Trophoblast cell (in vitro differentiated cells and primary cell): ENCODE measurements around the gene LRMDA.

ENCODE experiments used
- DNase-seq, 2 donors: peaks; one replicate each; pipeline ENCODE4 v3.0.0-alpha.2; 2016
- H2AFZ ChIP-seq: 2 replicates; pipeline ENCODE4 v1.6.1; 2013; ENCODE audit warnings: low read length, moderate library complexity, mild to moderate bottlenecking; ENCODE audit not compliant: insufficient read depth, poor library complexity
- H2AK5ac ChIP-seq: 2 replicates; pipeline ENCODE4 v1.6.1; 2013; ENCODE audit warnings: mild to moderate bottlenecking, low read length
- H2BK120ac ChIP-seq: 2 replicates; pipeline ENCODE4 v1.6.1; 2013; ENCODE audit warnings: low read length, mild to moderate bottlenecking, moderate library complexity; ENCODE audit not compliant: insufficient read depth, poor library complexity
- H2BK12ac ChIP-seq: 2 replicates; pipeline ENCODE4 v1.6.1; 2013; ENCODE audit warnings: mild to moderate bottlenecking, low read length, moderate library complexity
- H2BK5ac ChIP-seq: 2 replicates; pipeline ENCODE4 v1.6.1; 2013; ENCODE audit warnings: low read length, low read depth, moderate library complexity, mild to moderate bottlenecking; ENCODE audit not compliant: poor library complexity
- H3K14ac ChIP-seq: 2 replicates; pipeline ENCODE4 v1.6.1; 2013; ENCODE audit warnings: mild to moderate bottlenecking, low read length
- H3K18ac ChIP-seq: 2 replicates; pipeline ENCODE4 v1.6.1; 2013; ENCODE audit warnings: mild to moderate bottlenecking, low read length
- H3K23ac ChIP-seq: 2 replicates; pipeline ENCODE4 v1.6.1; 2013; ENCODE audit warnings: low read length
- H3K27ac ChIP-seq: 2 replicates; pipeline ENCODE4 v1.5.1; 2013; ENCODE audit warnings: low read depth, mild to moderate bottlenecking, inconsistent platforms, low read length, moderate library complexity
- H3K27me3 ChIP-seq: 2 replicates; pipeline ENCODE4 v1.6.1; 2013; ENCODE audit warnings: inconsistent platforms, mild to moderate bottlenecking, low read length, moderate library complexity; ENCODE audit not compliant: insufficient read depth
- H3K36me3 ChIP-seq, 2 experiments: 1 replicate in 1 of 2; 2 replicates in 1 of 2; pipeline ENCODE4 v1.6.1; 2013; ENCODE audit warnings: low read length in 2 of 2, mild to moderate bottlenecking in 2 of 2, moderate library complexity in 1 of 2; ENCODE audit not compliant: insufficient read depth in 2 of 2, control insufficient read depth in 1 of 2
- H3K4ac ChIP-seq: 2 replicates; pipeline ENCODE4 v1.6.1; 2013; ENCODE audit warnings: low read depth, mild to moderate bottlenecking, low read length, moderate library complexity
- H3K4me1 ChIP-seq, 2 experiments: 1 replicate in 1 of 2; 2 replicates in 1 of 2; pipeline ENCODE4 v1.6.1; 2013; ENCODE audit warnings: low read length in 2 of 2, mild to moderate bottlenecking in 2 of 2, moderate library complexity in 1 of 2; ENCODE audit not compliant: insufficient read depth in 2 of 2, control insufficient read depth in 1 of 2
- H3K4me2 ChIP-seq: 2 replicates; pipeline ENCODE4 v1.6.1; 2013; ENCODE audit warnings: inconsistent platforms, mild to moderate bottlenecking, low read length, moderate library complexity
- H3K4me3 ChIP-seq: 2 replicates; pipeline ENCODE4 v1.5.1; 2013; ENCODE audit warnings: mild to moderate bottlenecking, low read depth, low read length, inconsistent platforms
- H3K79me1 ChIP-seq: one replicate; pipeline ENCODE4 v1.6.1; 2013; ENCODE audit warnings: low read length
- H3K79me2 ChIP-seq: 2 replicates; pipeline ENCODE4 v1.6.1; 2013; ENCODE audit warnings: low read length, mild to moderate bottlenecking; ENCODE audit not compliant: control insufficient read depth, insufficient read depth, poor library complexity
- H3K9ac ChIP-seq: 2 replicates; pipeline ENCODE4 v1.6.1; 2013; ENCODE audit warnings: mild to moderate bottlenecking, low read length
- H3K9me3 ChIP-seq: 2 replicates; pipeline ENCODE4 v1.6.1; 2013; ENCODE audit warnings: low read depth, mild to moderate bottlenecking, control low read depth, inconsistent platforms, low read length; ENCODE audit not compliant: insufficient read depth
- H4K12ac ChIP-seq: 2 replicates; pipeline ENCODE4 v1.6.1; 2013; ENCODE audit warnings: low read depth, mild to moderate bottlenecking, low read length, moderate library complexity
- H4K8ac ChIP-seq: 2 replicates; pipeline ENCODE4 v1.6.1; 2013; ENCODE audit warnings: low read depth, mild to moderate bottlenecking, low read length, moderate library complexity
- H4K91ac ChIP-seq: one replicate; pipeline ENCODE4 v1.6.1; 2013; ENCODE audit warnings: low read depth, mild to moderate bottlenecking, low read length, moderate library complexity
- WGBS: extraction: QIAGEN DNeasy Blood & Tissue Kit; methylation state at CpG from one replicate; pipeline ENCODE4 v1.1.7; 2013; ENCODE audit warnings: missing lambda C conversion rate; ENCODE audit not compliant: insufficient read length, insufficient coverage; ENCODE audit errors: extremely low coverage; 5-methylcytosine and 5-hydroxymethylcytosine counted together

Gene LRMDA

DNA sequence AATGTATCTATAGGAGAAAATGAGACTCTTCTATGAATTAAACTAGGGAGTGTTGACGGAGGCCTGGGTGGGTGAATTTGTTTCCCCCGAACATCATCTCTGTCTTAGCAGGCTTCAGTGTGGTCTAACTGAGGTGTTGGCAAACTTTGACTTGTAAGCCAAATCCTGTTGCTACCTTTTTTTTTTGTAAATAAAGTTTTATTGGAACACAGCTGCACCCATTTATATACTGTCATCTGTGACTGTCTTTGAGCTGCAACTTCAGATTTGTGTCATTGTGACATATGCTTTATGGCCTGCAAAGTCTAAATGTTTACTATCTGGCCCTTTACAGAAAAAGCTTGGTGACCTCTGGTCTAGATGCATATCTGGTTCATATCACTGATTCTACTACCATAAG is 455.9 kb downstream of the LRMDA start:
- H3K9ac ChIP-seq: no peak overlapping the region

DNA sequence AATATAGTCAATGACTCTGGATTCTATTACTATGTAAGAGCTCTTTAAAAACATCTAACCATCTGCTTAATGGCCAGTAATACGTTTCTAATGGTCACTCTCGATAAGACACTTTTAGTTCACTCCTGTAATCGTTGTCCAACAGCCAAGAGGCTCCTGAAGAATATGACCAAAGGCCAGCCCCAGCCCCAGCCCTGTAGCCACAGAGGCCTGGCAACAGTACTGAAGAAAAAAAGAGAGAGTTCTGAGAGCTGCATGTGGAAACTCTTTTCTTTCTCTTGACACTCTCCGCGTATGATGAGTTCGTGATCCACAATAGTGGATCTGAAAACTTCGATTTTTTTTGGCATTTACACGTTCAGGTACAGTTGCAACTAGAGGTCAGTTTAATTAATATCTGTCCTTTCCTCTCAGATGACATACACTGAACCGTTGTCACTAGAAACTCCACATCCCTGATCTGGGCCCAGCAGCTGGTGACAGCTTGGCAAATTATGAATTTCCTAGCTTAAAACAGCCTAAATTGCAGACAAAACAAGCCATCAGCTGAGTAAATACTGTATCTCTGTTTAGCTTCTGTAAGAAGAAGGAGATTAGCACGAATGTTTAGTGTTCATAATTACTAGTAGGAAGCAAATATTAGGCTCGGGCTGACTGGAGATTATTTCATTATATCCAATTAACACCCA is 456.7 kb downstream of the LRMDA start:
- Histone ChIP-seq H2BK12ac (no peak overlapping the region), H3K4ac (no peak overlapping the region)
- WGBS: no CpG with 5 or more reads among the region's 11 CpGs

More for the DNA sequence above, 455.9 kb downstream of the LRMDA start:
- Histone ChIP-seq H2AFZ (no peak overlapping the region), H3K4me3 (no peak overlapping the region), H2BK12ac (no peak overlapping the region), H3K23ac (no peak overlapping the region), H3K79me1 (no peaks in the 10 kb centered on the region), H3K18ac (no peak overlapping the region), H3K27ac (no peak overlapping the region), H4K12ac (no peak overlapping the region), H3K79me2 (no peaks in the 10 kb centered on the region), H2BK5ac (no peak overlapping the region), H3K9me3 (no peaks in the 10 kb centered on the region), H4K8ac (no peak overlapping the region), H3K27me3 (no peaks in the 10 kb centered on the region), H4K91ac (no peak overlapping the region), H2BK120ac (no peak overlapping the region), H2AK5ac (no peak overlapping the region), H3K4me1 (no peaks in the 10 kb centered on the region), H3K4me2 (no peak overlapping the region), H3K14ac (no peak overlapping the region), H3K4ac (no peak overlapping the region), H3K36me3 (no peaks in the 10 kb centered on the region)
- WGBS: no CpG with 5 or more reads among the region's 2 CpGs
- DNase-seq: no peak

DNA sequence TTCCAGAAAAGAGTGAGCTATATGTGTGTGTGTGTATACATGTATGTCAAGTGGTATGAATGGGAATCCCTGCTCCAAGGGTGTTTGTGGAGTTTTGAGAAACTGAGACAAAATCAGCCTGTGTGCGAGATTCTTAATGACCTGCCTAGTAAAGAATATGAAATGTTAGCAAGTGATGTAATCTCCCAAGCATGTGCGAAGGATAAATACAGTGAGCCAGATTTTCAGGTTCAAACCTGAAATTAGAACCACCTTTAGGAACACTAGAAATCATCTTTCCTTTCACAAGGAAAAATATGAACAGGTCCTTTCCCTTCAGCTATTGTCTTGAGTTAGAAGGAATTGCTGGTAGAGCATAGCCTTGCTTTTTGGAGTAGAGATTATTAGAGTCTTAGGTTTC is 457.6 kb downstream of the LRMDA start:
- Histone ChIP-seq H2AFZ (no peak overlapping the region), H3K9ac (no peak overlapping the region), H3K79me1 (no peaks in the 10 kb centered on the region), H3K4me3 (no peak overlapping the region), H3K23ac (no peak overlapping the region), H4K91ac (no peak overlapping the region), H3K4me2 (no peak overlapping the region), H4K12ac (no peak overlapping the region), H3K36me3 (no peaks in the 10 kb centered on the region), H3K27me3 (no peaks in the 10 kb centered on the region), H3K4ac (no peak overlapping the region), H2AK5ac (no peak overlapping the region), H3K9me3 (no peaks in the 10 kb centered on the region), H3K4me1 (no peaks in the 10 kb centered on the region), H2BK120ac (no peak overlapping the region), H3K18ac (no peak overlapping the region), H3K27ac (no peak overlapping the region), H4K8ac (no peak overlapping the region), H3K79me2 (no peaks in the 10 kb centered on the region), H3K14ac (no peak overlapping the region), H2BK5ac (no peak overlapping the region), H2BK12ac (no peak overlapping the region)
- WGBS: no CpG with 5 or more reads among the region's 2 CpGs
- DNase-seq: no peak

More for the DNA sequence above, 456.7 kb downstream of the LRMDA start:
- Histone ChIP-seq H3K27ac (no peak overlapping the region), H3K14ac (no peak overlapping the region), H2AK5ac (no peak overlapping the region), H2BK5ac (no peak overlapping the region), H3K18ac (no peak overlapping the region), H2BK120ac (no peak overlapping the region), H4K12ac (no peak overlapping the region), H4K91ac (no peak overlapping the region), H2AFZ (no peak overlapping the region), H3K4me3 (no peak overlapping the region), H3K9ac (no peak overlapping the region), H3K27me3 (no peaks in the 10 kb centered on the region), H4K8ac (no peak overlapping the region), H3K23ac (no peak overlapping the region), H3K79me2 (no peaks in the 10 kb centered on the region), H3K4me1 (no peaks in the 10 kb centered on the region), H3K9me3 (no peaks in the 10 kb centered on the region), H3K4me2 (no peak overlapping the region), H3K79me1 (no peaks in the 10 kb centered on the region), H3K36me3 (no peaks in the 10 kb centered on the region)
- no peak for DNase-seq

DNA sequence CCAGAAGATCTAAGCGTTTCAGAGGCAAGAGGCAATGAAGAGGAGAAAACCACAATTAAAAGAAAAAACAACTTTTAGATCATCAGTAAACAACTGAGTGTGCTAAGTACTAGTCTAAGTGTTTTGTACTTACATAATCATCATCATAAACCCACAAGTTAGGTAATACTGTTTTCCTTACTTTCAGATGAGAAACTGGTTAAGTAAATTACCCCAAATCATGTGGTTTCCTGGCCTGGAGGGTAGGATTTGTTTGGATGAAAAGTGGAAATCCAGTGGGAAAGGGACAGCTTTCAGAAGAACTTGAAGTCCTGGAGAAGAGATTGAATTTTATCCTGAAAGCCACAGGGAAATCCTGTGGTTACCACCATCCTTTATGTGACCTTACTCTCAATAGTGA is 463.3 kb downstream of the LRMDA start:
- Histone ChIP-seq H4K8ac (no peak overlapping the region), H3K9me3 (no peaks in the 10 kb centered on the region), H2AFZ (no peak overlapping the region), H3K14ac (no peak overlapping the region), H4K91ac (no peak overlapping the region), H3K4me2 (no peak overlapping the region), H3K4me1 (no peaks in the 10 kb centered on the region), H3K4ac (no peak overlapping the region), H3K23ac (no peak overlapping the region), H3K18ac (no peak overlapping the region), H2BK12ac (no peak overlapping the region), H2AK5ac (no peak overlapping the region), H3K79me1 (no peaks in the 10 kb centered on the region), H3K27me3 (peaks cover 2% of the 10 kb centered on the region), H4K12ac (no peak overlapping the region), H2BK5ac (no peak overlapping the region), H3K79me2 (no peaks in the 10 kb centered on the region), H3K4me3 (no peak overlapping the region), H3K27ac (no peak overlapping the region), H2BK120ac (no peak overlapping the region), H3K9ac (no peak overlapping the region), H3K36me3 (no peaks in the 10 kb centered on the region)
- WGBS: no CpG with 5 or more reads among the region's 1 CpG
- no peak for DNase-seq
